ENCODE data around the gene ATP1B3.
"Not testable (repeated sequence)": the region's sequence is repeated elsewhere in the genome, so short reads cannot be mapped to it uniquely, and the experiment has no call there.

Gene ATP1B3

DNA sequence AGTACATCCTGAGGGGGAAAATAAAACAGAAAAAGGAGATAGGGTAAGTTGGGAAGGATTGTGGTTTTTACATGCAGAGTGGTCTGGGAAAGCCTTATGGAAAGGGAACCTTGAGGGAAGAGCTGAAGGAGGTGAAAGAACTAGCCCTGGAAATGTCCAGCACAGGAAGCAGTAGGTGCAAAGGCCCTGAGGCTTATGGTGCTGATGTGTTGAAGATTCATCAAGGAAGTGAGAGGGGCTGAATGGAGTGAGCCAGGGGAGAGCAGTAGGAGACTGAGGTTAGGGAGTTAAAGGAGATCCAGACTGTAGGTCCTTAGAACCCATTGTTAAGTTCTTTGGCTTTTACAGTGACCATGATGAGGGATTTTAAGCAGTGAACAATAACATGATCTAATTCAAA is 33.0 kb downstream of the ATP1B3 start:
- DNase-seq, result no peak

DNA sequence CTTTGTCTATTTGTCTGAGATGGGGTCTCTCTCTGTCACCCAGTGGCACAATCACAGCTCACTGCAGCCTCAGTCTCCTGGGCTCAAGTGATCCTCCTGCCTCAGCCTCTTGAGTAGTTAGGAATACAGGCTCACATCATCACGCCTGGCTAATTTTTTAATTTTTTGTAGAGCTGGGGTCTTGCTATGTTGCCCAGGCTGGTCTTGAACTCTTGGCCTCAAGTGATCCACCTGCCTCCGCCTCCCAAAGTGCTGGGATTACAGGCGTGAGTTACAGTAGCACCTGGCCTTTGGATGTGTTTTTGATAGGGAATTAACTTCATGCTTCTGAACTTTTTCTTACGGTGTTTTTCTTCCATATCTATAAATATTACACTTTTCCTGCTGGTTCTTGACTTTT is 33.5 kb downstream of the ATP1B3 start:
- DNase-seq, result not testable (repeated sequence)

DNA sequence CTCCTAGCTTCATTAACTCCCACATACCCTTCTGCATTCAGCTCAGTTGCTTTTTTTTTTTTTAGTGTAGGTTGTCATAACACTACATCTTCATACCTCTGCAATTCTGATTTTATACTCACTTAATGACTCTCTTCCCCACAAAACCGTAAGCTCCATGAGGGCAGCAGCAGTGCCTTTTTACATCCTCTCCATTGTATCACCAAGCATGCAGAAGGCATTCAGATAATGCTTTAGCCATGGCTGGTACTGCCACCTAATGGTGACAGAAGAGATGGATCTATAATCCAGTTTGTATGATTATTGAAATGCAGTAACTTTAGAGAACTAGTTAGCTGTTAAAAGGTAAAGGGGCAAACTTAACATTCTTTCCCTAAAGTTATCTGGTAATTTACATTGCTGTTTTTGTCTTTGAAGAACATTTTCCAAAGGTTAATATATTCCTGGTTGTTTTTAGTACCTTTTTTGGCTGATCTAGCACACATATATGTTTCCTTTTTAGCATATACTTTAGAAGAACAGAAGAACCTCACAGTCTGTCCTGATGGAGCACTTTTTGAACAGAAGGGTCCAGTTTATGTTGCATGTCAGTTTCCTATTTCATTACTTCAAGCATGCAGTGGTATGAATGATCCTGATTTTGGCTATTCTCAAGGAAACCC is 36.8 kb downstream of the ATP1B3 start:
- peak; percentile 56 for DNase-seq

DNA sequence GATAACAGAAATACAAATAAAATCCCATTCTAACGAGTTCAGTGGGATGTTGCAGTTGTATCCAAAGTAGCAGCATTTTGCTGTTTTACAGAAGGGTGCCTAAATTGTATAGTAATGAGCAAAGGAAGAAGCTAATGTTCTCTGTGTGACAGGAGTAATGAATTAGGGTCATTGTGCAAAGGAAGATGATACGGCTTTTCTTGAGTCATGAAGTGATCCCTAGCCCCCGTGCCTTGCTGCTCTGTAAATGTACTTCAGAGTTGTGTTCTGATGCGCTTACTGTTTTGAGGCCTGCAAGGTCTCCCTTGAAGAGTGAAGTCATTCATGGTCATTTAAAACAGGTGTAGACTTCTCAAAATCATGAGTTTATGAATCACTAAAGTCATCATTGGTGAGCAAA is 37.9 kb downstream of the ATP1B3 start:
- no peak for DNase-seq

DNA sequence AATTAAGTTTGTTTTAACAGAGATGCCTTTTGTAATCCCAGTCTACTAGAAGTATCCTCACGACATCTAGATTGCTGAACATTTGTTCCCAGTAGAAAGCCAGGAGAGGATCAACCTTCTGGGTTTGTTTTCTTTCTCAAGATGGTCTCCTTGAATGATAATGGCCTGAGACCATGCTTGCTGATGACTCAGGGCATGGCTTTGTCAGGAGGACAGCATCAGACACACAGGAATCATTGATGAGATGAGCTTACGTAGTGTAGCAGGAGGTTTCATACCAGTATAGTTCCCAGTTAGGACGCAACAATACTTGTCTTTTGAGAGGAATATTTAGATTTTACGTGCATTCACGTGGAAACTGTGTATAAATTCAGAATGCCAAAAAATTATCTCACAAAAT is 38.6 kb downstream of the ATP1B3 start:
- no peak for DNase-seq

DNA sequence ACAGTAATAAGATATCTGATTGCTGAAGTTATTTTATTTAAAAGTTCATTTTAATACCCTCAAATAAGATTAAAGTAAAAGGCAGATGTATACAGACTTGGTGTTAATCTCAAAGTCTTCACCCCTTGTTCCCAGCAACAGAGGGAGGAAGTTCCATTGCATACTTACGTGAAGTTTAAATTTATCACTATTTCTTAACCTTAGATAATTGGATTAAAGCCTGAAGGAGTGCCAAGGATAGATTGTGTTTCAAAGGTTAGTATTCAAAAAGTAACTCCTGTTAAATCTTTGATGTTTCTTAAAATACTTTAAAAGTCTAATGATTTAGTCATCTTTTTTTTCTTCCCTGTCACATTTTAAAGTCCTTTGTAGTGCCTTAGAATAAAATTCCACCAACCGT is 39.3 kb downstream of the ATP1B3 start:
- DNase-seq, result no peak

DNA sequence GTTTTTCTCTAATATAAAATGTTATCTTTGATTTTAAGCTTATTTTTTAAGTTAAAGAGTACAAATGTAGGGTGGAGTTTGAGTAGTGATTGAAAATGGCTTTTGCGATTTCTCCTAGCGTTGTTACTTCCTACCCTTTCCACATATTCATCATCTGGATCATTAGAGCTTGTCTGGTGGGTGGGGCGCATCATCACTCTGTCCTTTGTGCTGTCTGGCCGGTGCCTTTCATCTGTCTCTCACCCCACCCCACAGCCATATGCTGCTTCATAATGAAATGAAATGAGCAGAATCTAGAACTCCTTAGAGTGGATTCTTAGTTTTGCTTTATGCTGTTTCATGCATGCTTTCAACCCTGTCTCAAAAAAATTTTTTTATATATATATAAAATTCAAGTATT is 44.3 kb downstream of the ATP1B3 start:
- no peak for DNase-seq

DNA sequence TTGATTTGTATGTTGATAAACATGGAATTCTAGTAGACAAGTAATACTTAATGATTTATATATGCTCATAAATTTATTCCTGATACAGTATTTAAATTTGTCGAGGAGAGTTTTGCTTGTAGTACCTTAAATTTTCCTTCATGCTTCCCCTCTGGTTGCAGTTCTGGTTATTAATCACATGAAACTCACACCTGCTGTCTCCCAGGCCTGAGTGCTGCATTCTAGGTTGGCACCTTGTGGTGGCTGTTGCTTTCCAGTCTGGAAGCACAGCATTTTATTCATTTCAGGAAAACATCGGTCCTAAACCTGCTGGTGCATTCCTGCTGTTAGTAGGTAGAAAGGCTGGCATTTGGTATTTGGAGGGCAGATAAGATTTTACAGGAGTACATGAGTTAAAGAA is 44.9 kb downstream of the ATP1B3 start:
- DNase-seq, result no peak

DNA sequence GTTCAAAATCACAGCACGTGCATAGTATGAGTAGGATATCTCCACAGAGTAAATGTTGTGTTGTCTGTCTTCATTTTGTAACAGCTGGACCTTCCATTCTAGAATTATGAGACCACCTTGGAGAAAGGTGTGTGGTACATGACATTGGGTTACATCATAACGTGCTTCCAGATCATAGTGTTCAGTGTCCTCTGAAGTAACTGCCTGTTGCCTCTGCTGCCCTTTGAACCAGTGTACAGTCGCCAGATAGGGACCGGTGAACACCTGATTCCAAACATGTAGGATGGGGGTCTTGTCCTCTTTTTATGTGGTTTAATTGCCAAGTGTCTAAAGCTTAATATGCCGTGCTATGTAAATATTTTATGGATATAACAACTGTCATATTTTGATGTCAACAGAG is 49.2 kb downstream of the ATP1B3 start:
- not testable (repeated sequence) for DNase-seq

DNA sequence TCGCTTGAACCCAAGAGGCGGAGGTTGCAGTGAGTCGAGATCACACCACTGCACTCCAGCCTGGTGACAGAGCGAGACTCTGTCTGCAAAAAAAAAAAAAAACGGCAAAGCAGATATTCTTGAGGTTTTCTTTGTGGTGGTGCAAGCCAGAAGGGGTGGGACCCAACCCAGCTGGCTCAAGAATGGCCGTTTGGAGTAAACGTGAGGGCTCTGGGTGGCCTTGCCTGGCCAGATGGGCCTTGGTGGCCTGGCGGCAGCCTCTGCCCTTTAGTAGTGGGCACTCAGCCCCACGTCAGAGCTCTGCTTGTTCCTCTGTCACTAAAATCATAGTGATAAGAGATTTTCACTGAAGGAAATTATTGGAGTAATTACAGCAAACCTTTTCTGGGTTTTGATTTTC is 50.5 kb downstream of the ATP1B3 start:
- DNase-seq, result no peak

DNA sequence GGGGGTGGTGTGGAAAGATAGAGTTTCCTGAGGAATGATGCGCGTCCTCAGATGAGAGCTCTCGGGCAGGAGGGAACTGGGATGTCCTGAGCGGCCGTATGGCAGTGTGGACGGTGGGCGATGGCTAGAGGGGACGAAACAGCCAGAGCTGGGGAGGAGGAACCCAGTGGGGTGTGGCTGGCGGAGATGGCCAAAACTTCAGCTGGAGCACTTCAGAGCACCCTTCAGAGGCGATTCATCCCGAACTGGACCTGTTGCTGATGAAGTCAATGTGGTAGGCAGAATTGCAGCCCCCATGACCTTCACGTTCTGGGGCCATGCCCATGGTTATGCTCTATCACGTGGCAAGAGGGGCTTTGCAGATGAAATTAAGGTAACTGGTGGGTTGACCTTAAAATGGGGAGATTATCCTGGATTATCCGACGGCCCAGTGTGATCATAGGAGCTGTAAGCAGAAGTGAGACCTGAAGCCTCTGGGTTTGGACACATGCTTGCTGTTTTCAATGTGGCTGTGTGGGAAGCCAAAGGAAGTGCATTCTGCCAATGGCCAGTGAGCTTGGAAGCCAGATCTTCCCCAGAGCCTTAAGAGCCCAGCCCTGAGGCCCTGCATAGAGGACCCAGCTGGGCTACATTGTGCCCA is 52.3 kb downstream of the ATP1B3 start:
- DNase-seq, result no peak

DNA sequence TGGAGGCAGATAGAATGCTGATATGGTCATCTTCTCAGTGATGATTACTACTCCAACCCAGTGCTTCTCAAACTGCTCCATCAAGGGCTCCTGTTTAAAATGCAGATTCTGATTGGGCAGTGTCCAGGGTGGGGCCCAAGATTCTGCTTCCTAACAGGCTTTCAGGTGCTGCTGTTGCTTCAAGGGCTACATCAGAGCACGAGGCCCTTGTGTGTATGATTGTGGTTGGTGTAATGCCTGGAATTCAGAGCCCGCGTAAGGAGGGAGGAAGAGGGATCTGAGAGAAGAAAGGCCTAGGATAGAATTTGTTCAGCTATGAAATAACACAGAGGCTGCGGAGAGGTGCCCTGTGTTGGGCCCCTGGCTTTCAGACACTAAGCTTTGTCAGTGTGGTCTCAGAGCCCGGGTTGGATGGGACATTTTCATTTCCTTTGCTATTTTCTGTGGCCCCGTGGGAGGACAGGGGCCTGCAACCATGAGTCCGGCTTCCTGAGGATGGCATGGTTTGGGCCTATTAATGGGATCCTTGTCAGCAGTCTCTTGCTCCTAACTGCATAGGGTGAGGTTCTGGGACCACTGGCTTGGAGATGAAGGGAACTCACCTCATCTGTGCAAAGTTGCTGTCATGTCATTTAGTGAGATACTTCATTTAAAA is 53.0 kb downstream of the ATP1B3 start:
- no peak for DNase-seq

DNA sequence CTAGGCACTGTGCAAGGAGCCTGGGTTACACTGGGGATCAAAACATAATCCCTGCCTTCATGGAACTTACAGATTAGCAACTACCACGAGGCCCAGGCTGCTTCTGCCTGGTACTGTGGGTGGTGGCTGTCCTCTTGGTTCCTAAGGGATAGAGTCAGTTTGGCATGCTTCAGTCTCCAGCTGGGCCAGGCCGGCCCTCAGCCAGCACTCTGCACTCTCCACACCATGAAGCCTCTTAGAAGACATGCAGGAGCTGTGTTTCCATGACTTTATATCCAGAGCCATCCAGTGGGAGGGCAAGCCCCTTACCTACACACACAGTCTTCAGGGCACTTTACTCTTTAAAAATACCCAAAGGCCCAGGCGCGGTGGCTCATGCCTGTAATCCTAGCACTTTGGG is 54.4 kb downstream of the ATP1B3 start:
- no peak for DNase-seq

DNA sequence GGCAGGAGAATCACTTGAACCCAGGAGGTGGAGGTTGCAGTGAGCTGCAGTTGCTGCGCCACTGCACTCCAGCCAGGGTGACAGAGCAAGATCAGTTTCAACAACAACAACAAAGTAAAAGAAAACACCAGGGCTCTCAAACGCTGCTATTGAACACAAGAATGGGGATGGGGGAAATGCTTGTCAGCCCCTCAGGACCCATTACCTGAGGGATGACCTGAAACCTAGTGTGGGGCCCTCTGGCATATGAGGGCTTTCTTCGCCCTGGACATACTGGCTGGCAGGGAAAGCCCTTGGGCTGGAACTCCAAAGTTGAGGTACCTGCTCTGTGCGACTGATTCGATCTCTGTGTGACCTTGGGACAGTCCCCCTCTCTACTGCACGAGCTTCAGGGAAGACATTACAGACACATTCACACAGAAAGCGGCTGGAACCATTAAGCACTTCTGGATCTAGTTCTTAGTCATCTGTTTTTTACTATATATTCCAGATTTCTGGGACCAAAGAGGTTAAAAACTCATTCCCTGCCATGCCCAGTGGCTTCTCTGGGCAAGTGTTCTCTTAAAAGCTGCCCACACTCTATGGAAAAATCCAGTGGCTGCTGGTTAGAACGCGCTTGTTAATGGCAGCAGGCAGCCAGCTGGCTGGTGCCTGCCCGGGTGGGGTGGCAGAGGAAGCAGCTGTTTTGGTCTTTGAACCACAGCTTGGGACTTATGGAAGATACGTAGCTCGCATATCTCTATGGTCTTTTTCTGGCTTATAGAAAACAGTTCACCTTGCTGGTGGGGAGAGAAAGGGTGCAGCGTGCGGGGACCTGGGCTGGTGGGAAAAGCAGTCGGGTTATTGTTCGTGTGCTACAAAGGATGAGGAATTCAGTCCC is 57.2 kb downstream of the ATP1B3 start:
- DNase-seq, result no peak

DNA sequence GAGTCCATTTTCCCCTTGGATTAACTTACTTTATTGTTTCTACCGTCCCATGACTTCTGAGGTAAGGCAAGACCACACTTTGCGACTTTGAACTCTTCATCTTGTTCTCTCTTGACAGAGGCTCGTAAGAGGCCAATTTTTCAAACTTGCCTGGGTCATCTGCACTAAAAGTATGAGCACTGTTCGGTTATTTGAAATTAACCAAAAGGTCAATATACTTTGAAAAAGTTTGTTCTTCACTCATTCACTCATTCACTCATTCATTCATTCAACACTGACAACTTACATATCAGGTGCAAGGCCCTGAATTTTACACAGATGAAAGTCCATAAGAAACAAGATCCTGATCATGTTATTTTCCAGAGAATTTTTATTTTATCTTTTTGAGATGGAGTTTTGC is 57.9 kb downstream of the ATP1B3 start:
- DNase-seq, result no peak

DNA sequence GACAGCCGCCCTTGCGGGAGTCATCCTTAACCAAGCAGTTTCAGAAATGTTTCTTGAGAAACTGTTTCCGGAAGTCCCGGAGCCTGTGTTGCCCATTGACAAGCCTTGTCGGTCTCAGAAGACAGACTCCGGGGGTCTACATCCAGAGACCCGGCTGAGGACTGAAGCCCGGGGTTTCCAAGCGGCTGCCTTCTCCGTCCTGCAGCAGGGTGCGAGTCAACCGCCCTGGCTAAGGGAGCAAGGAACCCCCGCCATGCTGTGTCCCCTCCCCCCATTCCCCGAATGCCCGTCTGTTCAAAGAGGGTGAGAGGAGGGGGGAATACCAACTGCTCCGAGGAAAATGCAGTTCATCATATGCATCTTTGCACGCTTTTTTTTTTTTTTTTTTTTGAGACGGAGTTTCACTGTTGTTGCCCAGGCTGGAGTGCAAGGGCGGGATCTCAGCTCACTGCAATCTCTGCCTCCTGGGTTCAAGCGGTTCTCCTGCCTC is 61.6 kb downstream of the ATP1B3 start:
- no peak for DNase-seq

DNA sequence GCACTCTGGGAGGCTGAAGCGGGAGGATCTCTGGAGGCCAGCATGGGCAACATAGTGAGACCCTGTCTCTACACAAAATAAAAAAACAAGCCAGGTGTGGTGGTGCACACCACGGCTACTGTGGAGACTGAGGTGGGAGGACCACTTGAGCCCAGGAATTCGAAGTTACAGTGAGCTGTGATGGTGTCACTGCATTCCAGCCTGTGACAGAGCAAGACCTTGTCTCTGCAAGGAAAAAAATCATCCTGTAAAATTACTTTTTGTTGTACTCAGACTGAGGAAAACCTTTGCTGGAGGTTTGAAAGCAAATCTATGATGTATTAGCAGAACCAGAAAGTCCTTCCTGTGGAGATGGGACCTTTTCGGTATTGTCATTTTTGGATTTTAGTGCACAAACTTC is 63.3 kb downstream of the ATP1B3 start:
- DNase-seq, result no peak

DNA sequence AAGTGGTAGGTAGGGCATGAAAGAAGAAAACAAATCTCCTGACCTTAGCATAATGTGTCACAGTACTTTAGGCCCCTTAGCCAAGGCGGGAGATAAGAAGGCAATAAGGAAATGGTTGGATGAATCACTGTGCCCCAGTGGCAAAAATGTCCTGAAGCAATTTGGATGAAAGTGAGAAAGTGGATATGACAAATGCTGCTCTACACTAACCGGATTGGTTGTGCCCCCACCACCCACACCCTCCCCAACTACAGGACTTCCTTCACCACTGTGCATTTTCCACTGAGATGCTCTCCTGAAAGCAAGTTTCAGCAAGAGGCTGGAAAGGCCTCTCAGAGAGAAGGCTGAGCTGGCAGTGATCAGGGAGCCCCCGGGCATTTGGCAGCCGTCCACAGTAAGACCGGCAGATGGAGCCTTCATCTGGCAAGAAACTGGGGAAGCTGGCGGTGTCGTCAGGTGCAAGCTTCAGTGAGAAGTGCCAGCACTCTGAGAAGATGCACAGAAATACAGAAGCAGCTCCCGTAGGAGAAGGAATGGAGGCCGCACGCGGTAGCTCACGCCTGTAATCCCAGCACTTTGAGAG is 63.8 kb downstream of the ATP1B3 start:
- peak; percentile 79 for DNase-seq

DNA sequence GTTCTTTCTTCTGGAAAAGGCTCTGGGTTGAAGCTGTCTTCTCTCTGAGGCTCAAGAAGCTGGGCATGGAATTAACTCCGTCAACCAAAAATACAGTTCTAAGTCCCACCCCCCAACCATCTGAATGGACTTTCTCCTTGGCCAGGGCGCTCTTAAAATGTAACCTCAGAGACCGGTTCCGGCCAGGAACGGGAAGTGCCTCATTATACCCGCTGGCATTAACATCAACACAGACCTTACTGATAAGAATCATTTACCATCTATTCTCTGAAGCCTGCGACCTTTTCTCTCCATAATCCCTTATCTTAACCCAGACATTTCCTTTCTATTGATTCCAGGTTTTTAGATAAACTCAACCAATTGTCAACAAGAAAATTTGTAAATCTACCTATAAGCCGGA is 64.7 kb downstream of the ATP1B3 start:
- no peak for DNase-seq

DNA sequence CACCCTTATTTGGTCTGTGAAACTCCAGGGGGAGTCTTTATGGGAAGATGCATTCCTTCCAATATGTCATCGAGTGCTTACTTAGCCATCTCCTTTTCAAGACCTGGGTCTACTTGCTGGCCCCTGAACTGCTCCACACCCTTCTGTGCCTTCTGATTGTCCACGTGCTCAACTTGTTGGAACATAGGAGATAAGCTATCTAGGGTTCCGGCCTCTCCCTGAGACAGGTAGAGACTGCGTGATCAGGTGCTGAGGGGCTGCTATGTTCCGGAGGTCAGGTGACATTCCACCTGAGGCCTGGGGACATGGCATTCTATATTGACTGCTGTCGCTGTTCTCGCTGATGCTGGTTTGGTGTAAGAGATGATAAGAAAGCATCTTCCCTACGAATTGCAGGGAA is 65.6 kb downstream of the ATP1B3 start:
- DNase-seq, result no peak

DNA sequence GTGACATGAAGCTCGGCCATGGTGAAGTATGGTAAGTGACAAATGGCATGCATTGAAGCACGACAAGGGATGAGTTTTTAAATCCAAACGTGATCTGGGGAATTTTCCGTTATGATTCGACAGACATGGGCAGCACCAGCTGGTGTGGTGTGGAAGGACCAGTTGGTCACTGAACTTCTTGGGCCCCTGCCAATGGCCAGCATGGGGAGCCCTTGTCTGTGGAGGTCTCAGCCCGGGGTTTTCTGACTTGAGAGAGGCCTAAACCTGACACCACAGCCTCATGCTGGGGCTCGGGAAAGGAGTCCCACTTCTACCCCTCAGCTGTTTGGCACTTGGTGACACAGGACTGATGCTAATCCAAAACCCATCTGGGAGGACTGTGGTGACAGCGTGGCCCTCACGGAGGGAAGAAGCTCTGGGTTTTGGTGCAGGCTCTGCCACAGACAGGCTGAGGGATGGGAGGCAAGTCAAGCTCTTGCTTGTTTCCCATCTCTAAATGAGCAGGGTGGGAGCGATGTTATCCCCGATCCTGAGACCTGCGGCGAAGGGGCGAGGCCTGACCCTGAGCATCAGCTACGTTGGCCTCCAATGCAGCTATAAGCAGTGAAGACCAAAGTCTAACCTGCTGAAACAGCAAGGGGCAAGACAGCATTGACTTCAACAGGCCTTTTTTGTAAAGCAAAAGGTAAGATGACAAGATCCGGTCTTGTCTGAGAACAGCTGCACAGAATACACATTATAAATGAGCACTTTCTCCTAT is 69.5 kb downstream of the ATP1B3 start:
- DNase-seq, result no peak

DNA sequence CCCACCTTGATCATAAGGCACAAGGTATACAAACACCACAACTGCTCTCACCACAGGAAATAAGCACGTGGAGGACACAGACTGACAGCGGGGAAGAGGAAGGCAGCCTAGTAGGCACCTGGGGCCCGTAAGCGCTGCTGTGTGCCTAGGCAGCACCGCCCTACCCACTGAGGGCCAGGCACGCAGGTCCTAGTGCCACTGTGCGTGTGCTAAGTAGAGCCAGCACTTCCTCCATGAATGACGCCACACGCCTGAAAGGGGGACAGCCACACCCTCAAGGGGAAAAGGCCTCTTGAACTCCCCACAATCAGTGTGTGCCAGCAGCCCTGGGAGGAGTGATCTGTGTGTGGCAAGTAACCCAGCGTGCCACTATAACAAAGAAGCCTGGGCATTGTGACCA is 73.0 kb downstream of the ATP1B3 start:
- no peak for DNase-seq

Measured in activated CD4-positive, alpha-beta T cell treated with anti-CD3 and anti-CD28 coated beads for 48 hours (primary cell).